GM12801 (cell line): ENCODE data around the gene PTCHD4.

ENCODE experiments used
- TF ChIP-seq, protein P1 (sequence below): IDR thresholded peaks from one replicate; pipeline ENCODE4 v1.5.1; 2011; ENCODE audit warnings: control low read depth; ENCODE audit not compliant: insufficient read length; ENCODE audit errors: extremely low read depth

Gene PTCHD4

DNA sequence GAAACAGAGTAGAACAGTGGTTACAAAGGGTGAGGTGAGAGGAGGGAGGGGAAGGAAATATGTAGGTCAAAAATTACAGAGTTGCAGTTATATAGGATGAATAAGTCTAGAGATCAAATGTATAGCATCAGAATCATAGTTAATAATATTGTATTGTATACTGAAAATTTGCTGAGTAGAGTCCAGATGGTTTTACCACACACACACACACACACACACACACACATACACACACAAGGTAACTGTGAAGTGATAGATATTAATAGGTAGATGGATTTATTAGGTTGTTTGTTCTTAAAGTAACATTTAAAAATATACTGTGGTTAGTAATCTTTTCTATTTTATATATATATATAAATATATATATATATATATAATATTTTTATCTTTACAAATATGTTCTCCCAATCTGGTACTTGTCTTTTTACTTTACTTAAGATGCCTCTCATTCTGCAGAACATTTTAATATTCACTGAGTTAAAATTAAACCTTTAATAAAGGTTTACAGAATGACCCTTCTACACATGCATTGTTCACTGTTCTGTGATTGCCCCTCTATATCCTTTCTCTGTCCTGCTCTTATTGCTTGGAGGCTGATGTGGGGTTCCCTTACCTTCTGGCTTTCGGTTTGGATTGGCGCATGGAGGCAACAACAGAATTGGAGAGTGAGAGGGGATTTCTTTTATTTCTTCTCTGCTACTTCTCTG lies 408 bp downstream of the PTCHD4 start:
- TF ChIP-seq, protein P1, sequence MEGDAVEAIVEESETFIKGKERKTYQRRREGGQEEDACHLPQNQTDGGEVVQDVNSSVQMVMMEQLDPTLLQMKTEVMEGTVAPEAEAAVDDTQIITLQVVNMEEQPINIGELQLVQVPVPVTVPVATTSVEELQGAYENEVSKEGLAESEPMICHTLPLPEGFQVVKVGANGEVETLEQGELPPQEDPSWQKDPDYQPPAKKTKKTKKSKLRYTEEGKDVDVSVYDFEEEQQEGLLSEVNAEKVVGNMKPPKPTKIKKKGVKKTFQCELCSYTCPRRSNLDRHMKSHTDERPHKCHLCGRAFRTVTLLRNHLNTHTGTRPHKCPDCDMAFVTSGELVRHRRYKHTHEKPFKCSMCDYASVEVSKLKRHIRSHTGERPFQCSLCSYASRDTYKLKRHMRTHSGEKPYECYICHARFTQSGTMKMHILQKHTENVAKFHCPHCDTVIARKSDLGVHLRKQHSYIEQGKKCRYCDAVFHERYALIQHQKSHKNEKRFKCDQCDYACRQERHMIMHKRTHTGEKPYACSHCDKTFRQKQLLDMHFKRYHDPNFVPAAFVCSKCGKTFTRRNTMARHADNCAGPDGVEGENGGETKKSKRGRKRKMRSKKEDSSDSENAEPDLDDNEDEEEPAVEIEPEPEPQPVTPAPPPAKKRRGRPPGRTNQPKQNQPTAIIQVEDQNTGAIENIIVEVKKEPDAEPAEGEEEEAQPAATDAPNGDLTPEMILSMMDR, result no peak

DNA sequence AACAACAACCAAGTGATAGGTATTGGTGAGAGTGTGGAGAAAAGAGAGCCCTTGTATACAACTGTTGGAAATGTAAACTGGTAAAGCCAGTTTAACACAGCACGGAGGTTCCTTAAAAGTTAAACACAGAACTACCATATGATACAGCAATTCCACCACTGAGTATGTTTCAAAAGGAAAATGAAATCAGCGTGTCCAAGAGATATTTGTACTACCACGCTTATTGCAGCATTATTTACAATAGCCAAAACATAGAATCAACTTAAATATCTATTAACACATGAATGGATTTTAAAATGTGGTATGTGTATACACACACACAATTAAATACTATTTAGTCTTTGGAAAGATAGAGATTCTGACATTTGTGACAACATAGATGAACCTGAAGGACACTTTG lies 1.1 kb downstream of the PTCHD4 start:
- TF ChIP-seq, protein P1, result no peak

DNA sequence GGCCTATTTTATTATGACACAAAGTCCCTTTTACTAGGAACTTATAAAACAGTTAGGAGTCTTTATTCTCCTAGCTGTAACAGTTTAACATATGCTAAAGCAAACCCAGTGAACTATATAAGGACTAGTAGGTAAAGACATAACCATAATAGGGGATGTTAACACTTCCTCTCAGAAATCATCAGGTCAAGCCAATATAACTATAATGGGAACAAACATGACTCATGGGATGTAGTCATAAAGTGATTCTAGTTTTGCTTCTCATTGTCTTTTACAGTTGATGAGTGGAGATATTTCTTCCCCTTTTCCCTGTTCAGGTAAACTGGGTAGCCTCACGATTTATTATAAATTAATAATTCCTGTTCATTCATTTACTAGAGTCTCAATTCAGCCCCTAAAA lies 9.7 kb downstream of the PTCHD4 start:
- TF ChIP-seq, protein P1, result no peak

DNA sequence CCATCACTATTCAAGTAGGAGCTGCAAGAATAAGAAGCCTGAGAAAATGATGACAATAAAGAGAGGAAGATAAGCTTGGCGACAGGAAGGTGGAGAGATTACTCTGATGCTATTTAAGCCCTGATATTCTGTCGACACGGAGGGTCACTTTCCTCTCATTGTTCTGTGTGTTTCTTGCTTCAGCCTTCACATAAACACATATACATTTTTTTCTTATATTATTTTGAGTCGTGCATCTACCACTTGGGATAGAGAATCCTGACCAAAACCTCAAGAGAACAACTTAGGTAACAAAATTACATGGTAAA lies 10.5 kb downstream of the PTCHD4 start:
- TF ChIP-seq, protein P1, result no peak

DNA sequence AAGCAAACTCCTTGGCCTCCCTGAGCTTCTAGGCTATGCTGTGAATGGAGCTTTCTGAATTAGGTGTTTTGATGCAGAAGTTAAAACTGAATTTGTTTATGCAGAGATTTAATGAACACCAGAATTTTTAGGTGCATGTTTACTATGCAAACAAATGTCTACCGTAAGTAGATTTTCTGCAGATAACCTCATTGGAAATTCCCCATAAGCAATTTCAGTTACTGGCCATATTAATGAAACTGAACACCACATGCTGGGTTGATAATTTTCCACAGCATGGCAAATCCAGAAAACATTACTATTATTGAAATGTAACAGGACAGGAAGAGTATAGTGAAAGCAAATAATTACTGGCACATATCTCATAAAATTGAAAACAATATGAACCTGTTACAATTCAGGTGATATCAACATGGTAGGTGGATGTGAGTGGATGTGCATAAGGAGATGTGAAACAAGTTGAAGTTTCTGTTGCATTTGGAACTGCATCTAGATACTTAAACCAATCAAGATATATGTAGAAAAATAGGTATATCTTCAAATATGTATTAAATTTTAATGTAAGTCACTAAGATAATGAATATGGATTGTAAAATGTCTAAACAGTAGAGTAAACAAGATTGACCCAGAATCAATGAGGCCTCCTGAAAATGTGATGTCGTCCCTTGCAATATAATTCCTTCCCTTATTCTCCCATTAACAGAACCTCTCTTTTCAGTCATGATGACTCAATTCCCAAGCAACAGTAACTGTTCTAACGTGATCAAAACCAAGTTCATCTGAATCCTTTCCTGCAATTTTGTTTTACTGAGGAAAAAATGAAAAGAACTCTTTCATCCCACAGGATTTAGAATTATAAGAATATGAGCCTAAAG lies 11.0 kb downstream of the PTCHD4 start:
- TF ChIP-seq, protein P1, result no peak

DNA sequence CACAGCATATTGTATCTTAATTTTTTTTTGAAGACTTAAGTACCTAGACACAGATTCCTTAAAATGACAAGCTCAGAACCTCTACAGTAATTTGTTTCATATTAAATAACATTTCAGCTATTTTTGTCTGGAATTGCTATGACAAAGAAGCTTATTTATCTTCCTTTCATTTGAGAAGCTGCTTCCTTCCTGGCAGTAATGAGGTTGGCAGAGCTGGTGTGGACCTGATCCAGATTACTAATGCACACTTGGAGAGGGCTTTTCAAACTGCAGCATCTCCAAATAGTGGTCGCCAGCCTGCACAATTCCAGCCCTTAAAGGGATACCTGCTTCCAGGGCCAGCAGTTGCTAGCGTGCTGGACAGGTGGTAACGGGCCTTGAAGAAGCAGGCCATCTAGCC lies 12.1 kb downstream of the PTCHD4 start:
- TF ChIP-seq, protein P1, result no peak

DNA sequence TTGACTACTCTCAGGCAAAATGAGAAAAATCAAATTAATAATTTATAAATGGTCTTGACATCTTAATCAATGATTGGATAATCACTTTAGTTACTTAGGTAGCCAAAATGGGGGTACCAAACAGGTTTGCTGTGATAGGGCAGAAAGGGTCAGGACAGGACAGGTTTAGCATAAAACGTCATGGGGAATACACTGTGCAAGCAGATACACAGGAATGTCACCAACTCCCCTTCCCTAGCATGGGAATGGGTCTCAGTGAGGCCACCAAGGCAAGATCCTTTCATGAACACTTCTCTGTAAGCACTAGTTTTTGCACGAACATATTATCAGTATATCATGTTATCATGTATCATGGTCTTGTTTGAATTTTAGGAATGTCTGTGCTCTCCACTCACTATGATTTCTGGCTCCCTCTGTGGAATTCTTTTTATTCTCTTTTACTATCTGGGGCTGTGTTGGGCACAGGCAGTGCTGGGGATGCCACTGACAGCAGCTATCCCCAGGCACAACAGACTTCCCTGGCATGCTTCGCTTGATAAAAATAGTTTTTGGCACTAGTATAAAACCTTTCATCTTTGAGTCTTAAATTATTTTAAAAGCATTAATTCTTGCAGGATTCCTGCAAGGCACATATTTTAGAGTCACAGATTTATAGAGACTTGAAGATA lies 18.3 kb downstream of the PTCHD4 start:
- TF ChIP-seq, protein P1, result no peak
